H9 (cell line): ENCODE results near the gene L3MBTL4. TPM values are rescaled to one million over a fixed set of nuclear protein-coding genes. Genes with fewer than 3 reads are reported as not detected.

Experiments
- DNase-seq: peaks from one replicate; pipeline ENCODE4 v3.0.0-alpha.2; 2017
- H2AFZ ChIP-seq: one replicate; pipeline ENCODE4 v1.6.1; 2013; ENCODE audit warnings: mild to moderate bottlenecking, low read length, control low read depth, moderate library complexity
- H2AK5ac ChIP-seq: 2 replicates; pipeline ENCODE4 v1.6.1; 2013; ENCODE audit warnings: low read length, control low read depth, mixed read lengths; ENCODE audit not compliant: insufficient read length
- H2BK120ac ChIP-seq: one replicate; pipeline ENCODE4 v1.6.1; 2013; ENCODE audit warnings: low read depth, mild to moderate bottlenecking, low read length, control low read depth, inconsistent platforms; ENCODE audit not compliant: poor library complexity, severe bottlenecking
- H2BK12ac ChIP-seq: 2 replicates; pipeline ENCODE4 v1.6.1; 2013; ENCODE audit warnings: low read length, control low read depth, mixed read lengths, low read depth; ENCODE audit not compliant: insufficient read length
- H2BK15ac ChIP-seq: 2 replicates; pipeline ENCODE4 v1.6.1; 2013; ENCODE audit warnings: low read depth, low read length, control low read depth
- H2BK20ac ChIP-seq: one replicate; pipeline ENCODE4 v1.6.1; 2013; ENCODE audit warnings: low read depth, mild to moderate bottlenecking, low read length, control low read depth, inconsistent platforms; ENCODE audit not compliant: poor library complexity, severe bottlenecking
- H2BK5ac ChIP-seq: 2 replicates; pipeline ENCODE4 v1.6.1; 2013; ENCODE audit warnings: low read length, control low read depth, mixed read lengths; ENCODE audit not compliant: insufficient read length
- H3K14ac ChIP-seq: 2 replicates; pipeline ENCODE4 v1.6.1; 2013; ENCODE audit warnings: low read length, control low read depth; ENCODE audit not compliant: insufficient read depth
- H3K18ac ChIP-seq: 2 replicates; pipeline ENCODE4 v1.6.1; 2013; ENCODE audit warnings: low read depth, mild to moderate bottlenecking, mixed read lengths, low read length, control low read depth; ENCODE audit not compliant: insufficient read length
- H3K23ac ChIP-seq: 2 replicates; pipeline ENCODE4 v1.6.1; 2013; ENCODE audit warnings: low read length, control low read depth, mixed read lengths, low read depth; ENCODE audit not compliant: insufficient read length
- H3K23me2 ChIP-seq: 2 replicates; pipeline ENCODE4 v1.6.1; 2013; ENCODE audit warnings: low read depth, mild to moderate bottlenecking, mixed read lengths, low read length, control low read depth; ENCODE audit not compliant: insufficient read length, poor library complexity, severe bottlenecking
- H3K27ac ChIP-seq: 2 replicates; pipeline ENCODE4 v1.5.1; 2013; ENCODE audit warnings: low read length, control low read depth, mixed read lengths, low read depth; ENCODE audit not compliant: insufficient read length
- H3K27me3 ChIP-seq: 2 replicates; pipeline ENCODE4 v1.6.1; 2013; ENCODE audit warnings: low read length, control low read depth, inconsistent platforms; ENCODE audit not compliant: insufficient read depth
- H3K4ac ChIP-seq: 2 replicates; pipeline ENCODE4 v1.6.1; 2013; ENCODE audit warnings: low read depth, mild to moderate bottlenecking, control low read depth, inconsistent platforms, low read length, moderate library complexity
- H3K4me1 ChIP-seq: 2 replicates; pipeline ENCODE4 v1.6.1; 2013; ENCODE audit warnings: low read length, control low read depth, inconsistent platforms; ENCODE audit not compliant: insufficient read depth
- H3K4me2 ChIP-seq: 2 replicates; pipeline ENCODE4 v1.6.1; 2013; ENCODE audit warnings: low read length, control low read depth, mixed read lengths; ENCODE audit not compliant: insufficient read length, insufficient read depth
- H3K56ac ChIP-seq: 2 replicates; pipeline ENCODE4 v1.6.1; 2013; ENCODE audit warnings: low read depth, mild to moderate bottlenecking, mixed read lengths, low read length, control low read depth; ENCODE audit not compliant: insufficient read length
- H3K79me1 ChIP-seq: 2 replicates; pipeline ENCODE4 v1.6.1; 2013; ENCODE audit warnings: low read depth, mild to moderate bottlenecking, moderate library complexity, low read length, control low read depth, inconsistent platforms; ENCODE audit not compliant: insufficient read depth, poor library complexity, severe bottlenecking
- H3K79me2 ChIP-seq: 2 replicates; pipeline ENCODE4 v1.6.1; 2013; ENCODE audit warnings: low read length, control low read depth, inconsistent platforms; ENCODE audit not compliant: insufficient read depth
- H3K9ac ChIP-seq: 2 replicates; pipeline ENCODE4 v1.6.1; 2013; ENCODE audit warnings: low read length, control low read depth, mixed read lengths; ENCODE audit not compliant: insufficient read length; ENCODE audit errors: extremely low read depth
- H3K9me3 ChIP-seq: one replicate; pipeline ENCODE4 v1.6.1; 2013; ENCODE audit warnings: low read depth, low read length, inconsistent platforms; ENCODE audit not compliant: control insufficient read depth
- H3T11ph ChIP-seq: one replicate; pipeline ENCODE4 v1.6.1; 2013; ENCODE audit warnings: mild to moderate bottlenecking, low read length, control low read depth, inconsistent platforms
- H4K20me1 ChIP-seq: one replicate; pipeline ENCODE4 v1.6.1; 2013; ENCODE audit not compliant: control insufficient read depth, insufficient read length, insufficient read depth
- H4K5ac ChIP-seq: 2 replicates; pipeline ENCODE4 v1.6.1; 2013; ENCODE audit warnings: low read depth, mild to moderate bottlenecking, mixed read lengths, low read length, control low read depth; ENCODE audit not compliant: insufficient read length
- H4K8ac ChIP-seq: replicated peaks from 2 replicates; pipeline ENCODE4 v1.6.1; 2013; ENCODE audit warnings: low read length, control low read depth, mixed read lengths, low read depth; ENCODE audit not compliant: insufficient read length
- H4K91ac ChIP-seq: 2 replicates; pipeline ENCODE4 v1.6.1; 2013; ENCODE audit warnings: low read depth, mild to moderate bottlenecking, moderate library complexity, mixed read lengths, low read length, control low read depth; ENCODE audit not compliant: insufficient read length
- H3K27ac Mint-ChIP-seq, 3 experiments: 2 replicates in 2 of 3; 3 replicates in 1 of 3; pipeline ENCODE4 v1.8.0; 2020 to 2021; ENCODE audit warnings: mixed read lengths in 3 of 3, mild to moderate bottlenecking in 1 of 3, moderate library complexity in 1 of 3
- H3K27me3 Mint-ChIP-seq: 2 replicates; pipeline ENCODE4 v1.8.0; 2021; ENCODE audit warnings: low read depth, mild to moderate bottlenecking, moderate library complexity, mixed read lengths
- H3K36me3 Mint-ChIP-seq, 3 experiments: 2 replicates in 2 of 3; 3 replicates in 1 of 3; pipeline ENCODE4 v1.8.0; 2020 to 2021; ENCODE audit warnings: low read depth in 3 of 3, mixed read lengths in 3 of 3; ENCODE audit not compliant: insufficient read depth in 1 of 3
- H3K4me1 Mint-ChIP-seq, 2 experiments: 2 replicates each; pipeline ENCODE4 v1.8.0; 2020; ENCODE audit warnings: mixed read lengths in 2 of 2
- H3K4me3 Mint-ChIP-seq, 2 experiments: 2 replicates in 1 of 2; 3 replicates in 1 of 2; pipeline ENCODE4 v1.8.0; 2020 to 2021; ENCODE audit warnings: mild to moderate bottlenecking in 2 of 2, mixed read lengths in 2 of 2, moderate library complexity in 1 of 2
- H3K9me3 Mint-ChIP-seq, 2 experiments: 2 replicates in 1 of 2; 3 replicates in 1 of 2; pipeline ENCODE4 v1.8.0; 2020; ENCODE audit warnings: mild to moderate bottlenecking in 2 of 2, mixed read lengths in 2 of 2, moderate library complexity in 1 of 2
- WGBS: extraction: QIAGEN DNeasy Blood & Tissue Kit; methylation state at CpG from one replicate; pipeline ENCODE4 v1.1.7; 2013; ENCODE audit warnings: missing lambda C conversion rate, low lambda C conversion rate, mixed read lengths; ENCODE audit not compliant: insufficient read length; ENCODE audit errors: extremely low coverage; 5-methylcytosine and 5-hydroxymethylcytosine counted together
- total RNA-seq: library from RNA; stranded (reverse); gene quantifications from 2 replicates; pipeline ENCODE4 v1.2.1, GENCODE V29; 2021
- TF ChIP-seq, protein P1 (sequence below): fragments of 200-600 bp; sonication (generic); conservative IDR thresholded peaks from 3 replicates; pipeline ENCODE4 v1.8.0; 2021; ENCODE audit warnings: antibody characterized with exemption, mild to moderate bottlenecking

The L3MBTL4 gene
- total RNA-seq, 1 experiment from 2014 or later: 1.9 TPM

DNA sequence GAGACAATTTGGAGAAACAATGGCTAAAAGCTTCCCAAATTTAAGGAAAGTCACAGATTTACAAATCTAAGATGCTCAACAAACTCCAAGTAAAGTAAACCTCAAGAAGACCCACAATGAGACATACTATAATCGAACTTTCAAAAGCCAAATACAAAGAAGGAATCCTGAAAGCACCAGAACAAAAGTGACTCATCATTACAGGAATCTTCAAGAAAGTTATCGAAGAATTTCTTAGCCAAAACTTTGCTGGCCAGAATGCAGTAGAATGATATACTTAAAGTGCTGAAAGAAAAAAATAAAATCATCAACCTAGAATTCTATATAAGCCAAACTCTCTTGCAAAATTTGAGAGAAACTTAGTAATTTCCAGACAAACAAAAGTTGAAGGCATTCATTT is 412.8 kb downstream of the L3MBTL4 start:
- Histone ChIP-seq H3T11ph (no peak overlapping the region), H3K27me3 (no peaks in the 10 kb centered on the region), H2BK120ac (no peak overlapping the region), H4K5ac (no peak overlapping the region), H2AK5ac (no peak overlapping the region), H2BK20ac (no peak overlapping the region), H3K18ac (no peak overlapping the region), H2BK12ac (no peak overlapping the region), H4K20me1 (no peaks in the 10 kb centered on the region), H4K91ac (no peak overlapping the region), H3K79me2 (no peaks in the 10 kb centered on the region), H3K23ac (no peak overlapping the region), H3K23me2 (no peaks in the 10 kb centered on the region), H2BK15ac (no peak overlapping the region), H3K4me2 (no peak overlapping the region), H3K9ac (no peak overlapping the region), H3K27ac (no peak overlapping the region), H3K4ac (no peak overlapping the region), H2AFZ (no peak overlapping the region), H3K79me1 (no peaks in the 10 kb centered on the region), H3K14ac (no peak overlapping the region), H3K56ac (no peak overlapping the region), H2BK5ac (no peak overlapping the region), H4K8ac (no peak overlapping the region), H3K9me3 (no peaks in the 10 kb centered on the region), H3K4me1 (peaks cover 6% of the 10 kb centered on the region; the same call in 1 of the 2 replicates)
- H3K4me3 Mint-ChIP-seq: no peak overlapping the region
- WGBS: no CpG with 5 or more reads among the region's 2 CpGs
- peaks cover 6 to 19% (median 8%) of the 10 kb centered on the region in 3 experiments; a peak in 5 of 7 replicates for H3K36me3 Mint-ChIP-seq
- DNase-seq: no peak
- H3K9me3 Mint-ChIP-seq: peaks cover 12% of the 10 kb centered on the region in 2 experiments
- H3K27me3 Mint-ChIP-seq: no peaks in the 10 kb centered on the region
- H3K27ac Mint-ChIP-seq: no peak overlapping the region
- TF ChIP-seq, protein P1, sequence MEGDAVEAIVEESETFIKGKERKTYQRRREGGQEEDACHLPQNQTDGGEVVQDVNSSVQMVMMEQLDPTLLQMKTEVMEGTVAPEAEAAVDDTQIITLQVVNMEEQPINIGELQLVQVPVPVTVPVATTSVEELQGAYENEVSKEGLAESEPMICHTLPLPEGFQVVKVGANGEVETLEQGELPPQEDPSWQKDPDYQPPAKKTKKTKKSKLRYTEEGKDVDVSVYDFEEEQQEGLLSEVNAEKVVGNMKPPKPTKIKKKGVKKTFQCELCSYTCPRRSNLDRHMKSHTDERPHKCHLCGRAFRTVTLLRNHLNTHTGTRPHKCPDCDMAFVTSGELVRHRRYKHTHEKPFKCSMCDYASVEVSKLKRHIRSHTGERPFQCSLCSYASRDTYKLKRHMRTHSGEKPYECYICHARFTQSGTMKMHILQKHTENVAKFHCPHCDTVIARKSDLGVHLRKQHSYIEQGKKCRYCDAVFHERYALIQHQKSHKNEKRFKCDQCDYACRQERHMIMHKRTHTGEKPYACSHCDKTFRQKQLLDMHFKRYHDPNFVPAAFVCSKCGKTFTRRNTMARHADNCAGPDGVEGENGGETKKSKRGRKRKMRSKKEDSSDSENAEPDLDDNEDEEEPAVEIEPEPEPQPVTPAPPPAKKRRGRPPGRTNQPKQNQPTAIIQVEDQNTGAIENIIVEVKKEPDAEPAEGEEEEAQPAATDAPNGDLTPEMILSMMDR: no peak
- peaks cover 19% of the 10 kb centered on the region in 2 experiments for H3K4me1 Mint-ChIP-seq
